HG02759 (cell line): ENCODE measurements around the gene DNAJC5G.

Experiments used
- ATAC-seq: cut with Tn5 transposase; IDR thresholded peaks from one replicate; pipeline ENCODE4 v1.9.1; 2021; ENCODE audit warnings: mild to moderate bottlenecking, moderate library complexity; ENCODE audit not compliant: unreplicated experiment

DNAJC5G gene, protein sequence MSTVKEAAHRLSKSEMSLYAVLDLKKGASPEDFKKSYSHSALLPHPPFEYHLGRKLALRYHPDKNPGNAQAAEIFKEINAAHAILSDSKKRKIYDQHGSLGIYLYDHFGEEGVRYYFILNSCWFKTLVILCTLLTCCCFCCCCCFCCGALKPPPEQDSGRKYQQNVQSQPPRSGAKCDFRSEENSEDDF

DNA sequence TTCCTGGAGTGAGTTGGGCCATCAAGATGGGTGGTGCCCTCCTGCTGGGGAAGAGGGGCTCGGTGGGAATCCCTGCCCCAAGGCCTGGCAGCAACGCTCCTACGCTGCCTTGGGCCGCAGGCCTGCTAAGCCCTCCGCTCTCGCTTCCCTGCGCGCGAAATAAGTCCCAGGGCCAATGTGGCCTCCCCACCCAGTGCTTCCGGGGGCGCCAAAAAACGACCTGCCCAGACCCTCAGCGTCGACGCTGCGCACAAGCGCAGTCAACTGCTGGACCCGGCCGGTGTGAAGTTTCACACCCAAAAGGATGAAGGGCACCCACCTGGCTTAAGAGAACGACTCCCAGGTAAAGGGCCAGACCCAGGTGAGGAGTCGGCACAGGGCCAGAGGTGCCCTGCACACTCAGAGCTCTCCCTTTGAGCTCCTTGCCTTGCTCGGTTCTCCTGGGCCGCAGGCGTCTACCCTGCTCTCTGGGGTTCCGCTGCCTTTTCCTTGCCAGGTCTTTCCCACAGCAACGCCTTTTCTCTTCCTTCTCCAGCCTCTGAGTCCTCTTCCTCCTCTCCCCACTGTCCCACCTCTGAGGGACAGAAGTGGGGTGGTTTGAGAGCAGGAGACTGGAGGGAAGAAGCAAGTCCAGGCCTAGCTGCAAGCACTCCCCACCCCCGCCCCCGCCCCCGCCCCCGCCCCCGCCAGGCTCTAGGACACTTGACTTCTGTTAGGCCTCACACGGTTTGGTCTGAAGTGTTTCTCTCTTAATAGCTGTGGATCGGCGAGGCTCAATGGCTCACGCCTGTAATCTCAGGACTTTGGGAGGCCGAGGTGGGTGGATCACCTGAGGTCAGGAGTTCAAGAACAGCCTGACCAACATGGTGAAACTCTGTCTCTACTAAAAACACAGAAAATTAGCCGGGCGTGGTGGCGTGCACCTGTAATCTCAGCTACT is at the start of gene DNAJC5G:
Gene DNAJC5G (plus strand): TSS at position 223 of the 940 bp plus-strand sequence. CDS start 1,296 bp downstream, outside the sequence.
- ATAC-seq: no peak

DNA sequence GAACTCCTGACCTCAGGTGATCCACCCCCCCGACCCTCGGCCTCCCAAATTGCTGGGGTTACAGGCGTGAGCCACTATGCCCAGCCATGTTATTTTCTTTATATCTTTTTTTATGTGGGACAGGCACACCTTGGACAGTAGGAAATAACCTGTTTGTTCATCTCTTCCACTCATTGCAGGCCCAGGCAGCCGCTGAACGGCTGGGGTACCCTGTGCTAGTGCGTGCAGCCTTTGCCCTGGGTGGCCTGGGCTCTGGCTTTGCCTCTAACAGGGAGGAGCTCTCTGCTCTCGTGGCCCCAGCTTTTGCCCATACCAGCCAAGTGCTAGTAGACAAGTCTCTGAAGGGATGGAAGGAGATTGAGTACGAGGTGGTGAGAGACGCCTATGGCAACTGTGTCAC is 49.7 kb upstream of the DNAJC5G start:
- no peak for ATAC-seq

DNA sequence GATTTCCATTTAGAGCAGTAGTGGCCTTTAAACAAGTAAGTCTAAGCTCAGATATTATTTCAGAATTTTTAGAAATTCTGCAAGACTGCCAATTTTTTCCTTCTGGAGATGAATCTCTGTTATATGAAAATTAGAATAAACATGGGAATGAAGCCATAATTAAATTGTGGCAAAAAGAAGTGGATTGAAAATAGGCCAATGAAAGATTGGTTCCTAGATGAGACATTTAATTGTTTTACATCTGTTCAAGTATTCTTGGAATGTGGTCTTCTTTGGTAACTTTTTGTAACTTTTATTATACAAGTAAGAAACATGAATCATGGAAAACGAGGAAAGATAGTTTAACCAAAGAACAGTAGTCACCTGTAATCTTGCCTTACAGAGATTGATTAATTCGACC is 47.7 kb upstream of the DNAJC5G start:
- no peak for ATAC-seq

DNA sequence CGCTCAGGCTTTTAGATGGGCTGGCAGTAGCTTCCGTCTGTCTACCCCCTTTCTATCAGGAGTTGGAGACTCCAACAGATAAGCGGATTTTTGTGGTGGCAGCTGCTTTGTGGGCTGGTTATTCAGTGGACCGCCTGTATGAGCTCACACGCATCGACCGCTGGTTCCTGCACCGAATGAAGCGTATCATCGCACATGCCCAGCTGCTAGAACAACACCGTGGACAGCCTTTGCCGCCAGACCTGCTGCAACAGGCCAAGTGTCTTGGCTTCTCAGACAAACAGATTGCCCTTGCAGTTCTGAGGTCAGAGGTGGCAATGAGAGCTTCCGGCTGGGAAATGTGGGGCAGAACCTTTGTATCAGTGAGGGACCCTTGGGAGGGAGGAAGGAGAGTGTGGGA is 43.3 kb upstream of the DNAJC5G start:
- ATAC-seq: no peak

DNA sequence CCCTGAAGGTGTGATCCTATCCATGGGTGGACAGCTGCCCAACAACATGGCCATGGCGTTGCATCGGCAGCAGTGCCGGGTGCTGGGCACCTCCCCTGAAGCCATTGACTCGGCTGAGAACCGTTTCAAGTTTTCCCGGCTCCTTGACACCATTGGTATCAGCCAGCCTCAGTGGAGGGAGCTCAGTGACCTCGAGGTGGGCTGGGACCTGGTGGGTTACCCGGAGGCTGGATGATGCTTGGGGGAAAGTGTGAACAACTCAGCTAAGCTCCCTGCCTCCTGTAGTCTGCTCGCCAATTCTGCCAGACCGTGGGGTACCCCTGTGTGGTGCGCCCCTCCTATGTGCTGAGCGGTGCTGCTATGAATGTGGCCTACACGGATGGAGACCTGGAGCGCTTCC is 41.9 kb upstream of the DNAJC5G start:
- no peak for ATAC-seq

DNA sequence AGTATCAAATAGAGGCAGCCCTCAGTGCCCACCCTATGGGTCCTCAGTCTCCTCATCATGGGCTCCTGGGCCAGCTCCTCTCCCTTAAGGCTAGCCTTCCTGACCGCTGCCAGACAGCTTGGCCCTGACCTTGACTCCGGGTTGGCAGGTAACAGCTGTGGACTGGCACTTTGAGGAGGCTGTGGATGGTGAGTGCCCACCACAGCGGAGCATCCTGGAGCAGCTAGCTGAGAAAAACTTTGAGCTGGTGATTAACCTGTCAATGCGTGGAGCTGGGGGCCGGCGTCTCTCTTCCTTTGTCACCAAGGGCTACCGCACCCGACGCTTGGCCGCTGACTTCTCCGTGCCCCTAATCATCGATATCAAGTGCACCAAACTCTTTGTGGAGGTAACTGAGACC is 39.1 kb upstream of the DNAJC5G start:
- no peak for ATAC-seq

DNA sequence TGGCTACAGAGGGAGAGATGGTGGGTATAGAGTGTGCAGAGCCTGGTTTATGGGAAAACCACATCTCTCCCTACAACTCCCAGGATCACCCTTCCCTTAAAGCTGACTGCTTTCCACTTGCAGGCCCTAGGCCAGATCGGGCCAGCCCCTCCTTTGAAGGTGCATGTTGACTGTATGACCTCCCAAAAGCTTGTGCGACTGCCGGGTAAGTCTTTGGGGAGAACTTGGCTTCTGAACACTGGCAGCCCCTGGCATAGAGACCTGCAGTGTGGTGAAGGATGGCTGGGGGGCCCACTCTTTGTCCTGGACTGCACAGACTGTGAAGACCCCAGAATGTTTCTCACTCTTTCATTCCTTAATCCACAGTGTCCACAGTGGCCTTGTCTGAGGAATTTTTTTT is 38.6 kb upstream of the DNAJC5G start:
- no peak for ATAC-seq

DNA sequence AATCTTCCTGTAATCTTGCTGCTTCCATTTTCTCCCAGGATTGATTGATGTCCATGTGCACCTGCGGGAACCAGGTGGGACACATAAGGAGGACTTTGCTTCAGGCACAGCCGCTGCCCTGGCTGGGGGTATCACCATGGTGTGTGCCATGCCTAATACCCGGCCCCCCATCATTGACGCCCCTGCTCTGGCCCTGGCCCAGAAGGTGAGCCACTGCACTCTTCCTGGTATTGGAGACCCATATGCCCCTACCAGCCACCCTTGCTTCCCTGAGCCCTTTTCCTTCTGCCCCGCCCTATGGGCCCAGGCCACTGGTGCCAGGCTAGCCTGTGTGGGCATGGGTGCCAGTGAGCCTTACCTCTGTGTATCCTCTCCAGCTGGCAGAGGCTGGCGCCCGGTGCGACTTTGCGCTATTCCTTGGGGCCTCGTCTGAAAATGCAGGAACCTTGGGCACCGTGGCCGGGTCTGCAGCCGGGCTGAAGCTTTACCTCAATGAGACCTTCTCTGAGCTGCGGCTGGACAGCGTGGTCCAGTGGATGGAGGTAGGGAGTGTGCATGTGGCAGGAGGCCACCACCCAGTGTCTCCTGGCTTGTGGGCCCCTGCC is 37.8 kb upstream of the DNAJC5G start:
- no peak for ATAC-seq

DNA sequence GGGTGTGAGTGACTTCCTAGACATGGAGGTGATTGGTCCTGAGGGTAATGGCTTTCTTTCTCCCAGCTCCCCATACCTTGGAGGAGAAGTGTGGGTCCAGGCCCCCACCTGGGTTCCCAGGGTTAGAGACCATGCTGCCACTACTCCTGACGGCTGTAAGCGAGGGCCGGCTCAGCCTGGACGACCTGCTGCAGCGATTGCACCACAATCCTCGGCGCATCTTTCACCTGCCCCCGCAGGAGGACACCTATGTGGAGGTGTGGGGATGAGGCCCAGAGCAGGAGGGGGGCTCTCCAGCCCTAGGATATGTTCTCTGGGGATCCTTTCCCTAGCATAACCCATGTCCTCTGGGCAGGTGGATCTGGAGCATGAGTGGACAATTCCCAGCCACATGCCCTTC is 36.3 kb upstream of the DNAJC5G start:
- ATAC-seq: no peak

DNA sequence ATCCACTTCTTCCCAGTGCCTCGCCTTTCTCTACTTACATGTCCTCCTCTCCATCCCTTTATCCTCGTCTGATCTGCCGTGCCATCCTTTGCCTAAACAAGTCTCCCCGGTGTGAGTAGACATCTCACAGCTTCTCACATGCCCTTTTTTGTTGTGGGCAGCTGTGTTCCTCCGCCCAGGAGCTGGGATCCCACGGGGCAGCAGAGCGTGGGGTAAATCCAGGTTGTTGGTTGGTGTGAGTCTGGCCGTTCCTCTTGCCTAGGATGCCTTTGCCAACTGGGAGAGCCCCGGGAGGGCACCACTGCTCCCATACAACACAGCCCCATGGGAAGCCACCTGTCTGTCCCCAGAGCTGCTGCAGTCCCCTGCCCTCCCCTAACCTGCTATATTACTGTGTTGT is 34.8 kb upstream of the DNAJC5G start:
- ATAC-seq: no peak

DNA sequence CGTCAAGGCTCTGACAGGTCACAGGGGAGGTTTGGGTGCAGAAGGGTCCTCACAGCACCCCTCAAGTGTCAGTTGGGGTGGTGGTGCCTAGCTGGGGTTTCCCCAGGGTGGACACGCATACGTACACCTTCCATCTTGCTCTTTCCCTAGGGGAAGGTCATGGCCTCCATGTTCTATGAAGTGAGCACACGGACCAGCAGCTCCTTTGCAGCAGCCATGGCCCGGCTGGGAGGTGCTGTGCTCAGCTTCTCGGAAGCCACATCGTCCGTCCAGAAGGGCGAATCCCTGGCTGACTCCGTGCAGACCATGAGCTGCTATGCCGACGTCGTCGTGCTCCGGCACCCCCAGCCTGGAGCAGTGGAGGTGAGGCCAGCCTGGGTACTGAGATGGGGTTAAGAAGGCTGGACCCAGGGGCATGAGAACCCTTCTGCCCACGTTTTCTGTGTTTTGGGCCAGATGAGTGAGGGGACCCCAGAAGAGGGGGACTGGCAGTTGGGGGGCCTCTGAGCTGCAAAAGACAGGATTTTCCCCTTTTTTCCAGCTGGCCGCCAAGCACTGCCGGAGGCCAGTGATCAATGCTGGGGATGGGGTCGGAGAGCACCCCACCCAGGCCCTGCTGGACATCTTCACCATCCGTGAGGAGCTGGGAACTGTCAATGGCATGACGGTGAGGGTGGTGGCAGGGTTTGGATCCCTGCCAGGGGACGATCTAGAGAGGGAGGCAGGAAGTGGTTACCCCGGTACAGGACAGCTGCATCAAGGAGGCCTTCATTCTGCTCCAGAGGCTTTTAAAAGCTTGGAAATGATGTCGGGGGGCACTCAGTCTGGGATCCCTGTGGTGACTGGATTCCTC is 33.2 kb upstream of the DNAJC5G start:
- no peak for ATAC-seq

DNA sequence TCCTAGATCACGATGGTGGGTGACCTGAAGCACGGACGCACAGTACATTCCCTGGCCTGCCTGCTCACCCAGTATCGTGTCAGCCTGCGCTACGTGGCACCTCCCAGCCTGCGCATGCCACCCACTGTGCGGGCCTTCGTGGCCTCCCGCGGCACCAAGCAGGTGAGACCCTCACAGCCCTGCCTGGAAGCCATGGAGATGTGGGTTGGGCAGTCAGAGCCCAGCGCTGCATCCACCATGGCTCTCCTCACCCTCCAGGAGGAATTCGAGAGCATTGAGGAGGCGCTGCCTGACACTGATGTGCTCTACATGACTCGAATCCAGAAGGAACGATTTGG is 32.6 kb upstream of the DNAJC5G start:
- no peak for ATAC-seq

DNA sequence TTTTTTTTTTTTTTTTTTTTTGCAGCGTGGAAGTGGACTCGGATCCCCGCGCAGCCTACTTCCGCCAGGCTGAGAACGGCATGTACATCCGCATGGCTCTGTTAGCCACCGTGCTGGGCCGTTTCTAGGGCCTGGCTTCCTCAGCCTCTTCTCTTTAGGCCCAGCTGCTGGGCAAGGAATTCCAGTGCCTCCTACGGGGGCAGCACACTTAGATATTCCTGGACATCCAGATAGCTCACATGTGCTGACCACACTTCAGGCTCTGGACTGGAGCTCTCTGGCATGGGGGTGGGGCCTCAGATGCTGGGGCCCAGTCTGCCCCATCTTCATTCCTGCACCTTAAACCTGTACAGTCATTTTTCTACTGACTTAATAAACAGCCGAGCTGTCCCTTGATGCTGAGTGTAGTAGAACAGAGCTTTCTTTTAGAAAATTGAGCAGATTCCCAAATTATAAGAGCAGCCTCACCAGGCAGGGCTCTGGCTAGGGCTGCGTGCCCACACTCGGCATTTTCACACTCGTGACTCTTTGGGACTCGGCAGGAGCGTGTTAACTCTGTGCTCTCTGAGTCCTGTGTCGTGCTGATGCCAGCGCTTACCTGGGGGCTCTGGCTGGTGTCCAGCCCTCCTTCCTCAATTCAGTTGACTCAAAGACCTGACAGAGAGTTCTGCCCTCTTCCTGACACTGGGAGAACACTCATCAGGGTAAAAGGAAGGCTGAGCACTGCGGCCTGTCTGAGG is 31.7 kb upstream of the DNAJC5G start:
- no peak for ATAC-seq

DNA sequence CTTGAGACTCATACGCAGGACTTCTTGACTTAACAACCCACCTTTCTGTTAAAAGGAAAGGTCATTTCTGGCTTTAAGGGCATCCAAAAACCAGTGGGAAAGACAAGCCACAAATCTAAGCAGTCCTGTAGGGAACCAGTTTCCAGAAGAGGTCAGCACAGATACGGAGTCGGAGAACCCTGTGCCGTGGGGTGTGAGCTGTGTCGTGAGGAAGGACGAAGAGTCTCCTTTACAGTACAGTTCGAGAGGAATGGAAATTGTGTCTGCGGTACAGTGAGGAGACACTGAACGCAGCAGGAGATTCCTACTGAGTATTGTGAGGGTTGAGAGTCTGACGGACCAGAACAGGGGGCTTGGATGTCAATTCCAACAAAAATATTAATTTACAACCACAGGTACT is 30.1 kb upstream of the DNAJC5G start:
- ATAC-seq: no peak

DNA sequence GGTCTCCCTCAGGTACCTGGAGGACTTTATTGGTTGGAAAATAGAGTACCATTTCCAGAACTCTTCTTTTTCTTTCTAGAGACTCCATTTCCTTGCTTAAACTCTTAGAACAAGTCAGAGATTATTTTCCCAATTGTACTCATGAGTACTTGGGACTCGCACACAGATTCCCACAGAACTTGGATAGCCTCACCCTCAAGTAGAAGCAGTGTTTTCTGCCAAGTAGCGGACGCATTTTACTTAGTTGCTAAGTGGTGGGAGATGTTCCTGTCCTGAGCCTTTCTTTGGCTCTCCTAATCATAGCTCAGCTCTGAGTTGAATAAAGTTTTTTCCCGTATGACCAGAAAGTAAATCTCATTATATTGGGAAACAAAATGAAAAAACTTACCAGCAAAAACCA is 29.6 kb upstream of the DNAJC5G start:
- no peak for ATAC-seq

DNA sequence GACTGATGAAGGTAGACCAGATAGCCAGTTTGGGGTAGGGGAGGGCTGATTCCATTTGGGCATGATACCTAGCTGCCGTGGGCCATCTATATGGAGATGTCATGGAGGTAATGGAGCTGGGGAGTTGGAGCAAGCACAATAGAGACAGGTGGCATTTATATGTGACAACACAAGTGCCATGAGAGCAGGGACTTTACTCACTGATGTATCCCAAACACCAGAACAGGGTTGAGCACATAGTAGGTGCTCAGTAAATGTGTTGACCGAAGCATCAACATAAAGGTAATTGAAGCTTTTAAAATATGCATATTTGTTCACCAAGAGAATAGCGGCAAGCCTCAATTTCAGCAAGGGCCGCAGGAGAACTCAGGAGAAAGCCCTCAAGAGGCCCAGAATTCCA is 27.3 kb upstream of the DNAJC5G start:
- ATAC-seq: no peak

DNA sequence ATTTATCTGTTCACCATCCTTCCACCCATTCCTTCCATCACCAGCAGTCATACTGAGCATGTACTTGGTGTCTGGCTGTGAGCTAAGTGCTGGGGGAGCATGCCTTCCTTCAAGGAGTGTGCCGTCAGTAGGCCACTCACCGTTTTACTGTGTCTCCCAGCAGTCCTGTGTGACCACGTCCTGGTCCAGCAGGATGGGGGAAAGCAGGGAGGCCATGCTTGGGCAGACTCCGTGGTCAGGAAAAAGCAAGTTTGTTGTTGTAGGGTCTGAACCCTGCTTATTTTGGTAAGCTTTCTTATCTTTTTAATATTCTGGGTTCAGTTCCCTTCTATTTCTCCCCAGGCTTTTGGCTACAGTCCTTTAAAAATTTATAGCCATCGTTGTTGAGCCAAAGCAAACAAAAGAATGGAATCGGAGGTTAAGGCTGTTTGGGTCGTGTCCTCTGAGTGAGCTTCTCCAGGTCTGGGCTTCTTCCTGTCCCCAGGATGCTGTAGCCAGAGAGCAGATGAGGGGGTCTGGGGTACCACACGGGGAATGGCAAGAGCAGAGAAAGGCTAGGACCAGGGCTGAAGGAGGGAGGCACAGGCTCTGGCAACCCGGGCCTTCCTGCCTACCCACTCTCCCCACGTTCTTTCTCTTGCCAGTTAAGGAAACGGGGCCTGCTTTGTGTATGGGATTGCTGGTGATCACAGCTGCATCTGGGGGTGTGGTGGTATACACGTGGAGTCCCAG is 25.9 kb upstream of the DNAJC5G start:
- no peak for ATAC-seq

DNA sequence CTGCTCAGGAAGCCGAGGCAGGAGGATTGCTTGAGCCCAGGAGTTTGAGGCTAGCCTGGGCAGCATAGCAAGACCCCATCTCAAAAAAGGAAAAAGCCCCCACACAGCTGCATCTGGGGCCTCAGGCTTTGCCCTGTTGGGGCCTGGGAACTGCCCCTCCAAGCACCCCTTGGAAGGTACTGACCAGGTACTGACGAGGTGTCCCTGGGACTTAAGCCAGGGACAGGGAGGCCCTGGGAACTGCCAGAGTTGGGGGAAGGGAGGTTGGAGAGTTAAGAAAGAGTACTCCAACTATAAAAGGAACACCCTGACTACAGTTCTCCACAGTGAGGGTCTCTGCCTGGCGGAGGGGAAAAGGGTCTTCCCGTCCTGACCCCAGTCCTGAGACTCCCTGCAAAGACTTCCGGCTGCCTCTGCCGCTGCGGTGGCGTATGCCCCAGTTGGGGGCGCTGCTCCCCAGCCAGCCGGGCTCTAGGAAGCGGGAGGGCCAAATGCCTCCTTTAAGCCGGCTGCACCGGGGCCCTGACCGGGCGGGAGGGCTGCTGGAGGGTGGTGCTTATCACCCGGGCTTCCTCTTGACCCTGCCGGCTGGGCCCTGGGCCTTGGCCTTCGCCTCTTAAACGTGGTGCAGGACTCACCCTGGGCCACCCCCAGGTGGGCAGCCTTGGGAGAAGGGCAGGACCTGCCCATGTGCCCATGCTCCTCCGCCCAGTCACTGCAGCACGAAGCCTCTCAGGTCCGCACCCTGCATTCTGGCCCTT is 25.2 kb upstream of the DNAJC5G start:
- ATAC-seq: peak; percentile 47
